Measurements from ENCODE around the gene PRKCE.

The PRKCE gene

GRCh38 chr2:46122318-46122976 lies 471.0 kb downstream of the PRKCE start:
- DNase-seq (ENCODE audit: low read depth) = no peak

GRCh38 chr2:46123013-46123412 lies 471.5 kb downstream of the PRKCE start:
- DNase-seq (ENCODE audit: low read depth) = no peak

GRCh38 chr2:46125798-46126197 lies 474.3 kb downstream of the PRKCE start:
- DNase-seq (ENCODE audit: low read depth) = no peak

GRCh38 chr2:46126571-46126970 lies 475.1 kb downstream of the PRKCE start:
- no peak for DNase-seq (ENCODE audit: low read depth)

- no peak for DNase-seq (ENCODE audit: low read depth)
Observed at GRCh38 chr2:46127176-46127575, 475.7 kb downstream of the PRKCE start.

- no peak for DNase-seq (ENCODE audit: low read depth)
Observed at GRCh38 chr2:46130511-46130910, 479.0 kb downstream of the PRKCE start.

- no peak for DNase-seq (ENCODE audit: low read depth)
Observed at GRCh38 chr2:46132996-46133395, 481.5 kb downstream of the PRKCE start.

- no peak for DNase-seq (ENCODE audit: low read depth)
Observed at GRCh38 chr2:46134531-46135227, 483.2 kb downstream of the PRKCE start.

GRCh38 chr2:46135228-46135855 lies 483.9 kb downstream of the PRKCE start:
- no peak for DNase-seq (ENCODE audit: low read depth)

GRCh38 chr2:46135958-46136357 lies 484.5 kb downstream of the PRKCE start:
- no peak for DNase-seq (ENCODE audit: low read depth)

- DNase-seq (ENCODE audit: low read depth) = no peak
Observed at GRCh38 chr2:46136481-46136880, 485.0 kb downstream of the PRKCE start.

- DNase-seq (ENCODE audit: low read depth) = no peak
Observed at GRCh38 chr2:46136953-46137352, 485.5 kb downstream of the PRKCE start.

GRCh38 chr2:46142546-46143428 lies 491.3 kb downstream of the PRKCE start:
- DNase-seq (ENCODE audit: low read depth) = no peak

GRCh38 chr2:46143429-46144132 lies 492.1 kb downstream of the PRKCE start:
- DNase-seq (ENCODE audit: low read depth) = no peak

GRCh38 chr2:46144133-46144800 lies 492.8 kb downstream of the PRKCE start:
- DNase-seq (ENCODE audit: low read depth) = no peak

GRCh38 chr2:46145017-46145416 lies 493.5 kb downstream of the PRKCE start:
- no peak for DNase-seq (ENCODE audit: low read depth)

- DNase-seq (ENCODE audit: low read depth) = no peak
Observed at GRCh38 chr2:46145840-46146239, 494.4 kb downstream of the PRKCE start.

- DNase-seq (ENCODE audit: low read depth) = no peak
Observed at GRCh38 chr2:46146866-46147502, 495.5 kb downstream of the PRKCE start.

- DNase-seq (ENCODE audit: low read depth) = no peak
Observed at GRCh38 chr2:46147626-46148368, 496.3 kb downstream of the PRKCE start.

- no peak for DNase-seq (ENCODE audit: low read depth)
Observed at GRCh38 chr2:46148369-46148736, 496.9 kb downstream of the PRKCE start.

Measured in activated T-cell treated with anti-CD3 and anti-CD28 coated beads for 1 hour (primary cell).